HG03159 (cell line): ENCODE measurements around the gene PLEKHF1.

Experiments
- ATAC-seq: cut with Tn5 transposase; IDR thresholded peaks from one replicate; pipeline ENCODE4 v1.9.1; 2021; ENCODE audit warnings: mild to moderate bottlenecking, moderate library complexity; ENCODE audit not compliant: unreplicated experiment

PLEKHF1 gene

DNA sequence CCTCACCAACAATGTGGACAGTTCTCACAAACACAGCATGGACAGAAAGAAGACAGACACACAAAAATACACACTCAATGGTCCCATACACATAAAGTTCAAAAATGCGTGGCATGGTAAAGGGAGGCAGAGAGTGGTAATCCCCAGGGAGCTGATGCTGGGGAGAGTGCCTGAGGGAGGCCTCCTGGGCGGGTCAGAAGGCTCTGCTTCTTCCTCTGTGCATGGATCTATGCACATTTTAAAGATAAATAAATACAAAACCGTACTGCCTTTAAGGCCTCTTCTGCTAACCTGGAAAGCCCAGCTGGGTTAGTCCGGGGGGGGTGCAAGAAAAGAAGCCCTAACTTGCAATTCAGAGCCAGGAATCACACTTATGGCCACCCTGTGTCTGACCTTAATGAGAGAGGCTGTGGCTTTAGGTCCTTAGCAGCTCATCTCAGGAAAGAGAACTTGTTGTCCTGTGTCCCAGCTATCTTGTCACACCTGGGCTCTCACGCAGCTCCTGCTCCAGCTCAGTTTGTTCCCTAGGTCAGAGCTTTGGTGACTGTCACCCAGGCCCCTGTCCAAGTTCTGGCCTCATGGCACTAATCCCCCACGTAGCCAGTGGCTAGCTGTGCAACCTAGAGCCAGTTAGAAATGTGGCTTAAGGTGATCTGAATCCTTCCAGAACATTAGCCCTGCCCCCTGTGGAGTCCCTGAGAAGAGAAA, 30.7 kb upstream of the PLEKHF1 start:
- no peak for ATAC-seq

DNA sequence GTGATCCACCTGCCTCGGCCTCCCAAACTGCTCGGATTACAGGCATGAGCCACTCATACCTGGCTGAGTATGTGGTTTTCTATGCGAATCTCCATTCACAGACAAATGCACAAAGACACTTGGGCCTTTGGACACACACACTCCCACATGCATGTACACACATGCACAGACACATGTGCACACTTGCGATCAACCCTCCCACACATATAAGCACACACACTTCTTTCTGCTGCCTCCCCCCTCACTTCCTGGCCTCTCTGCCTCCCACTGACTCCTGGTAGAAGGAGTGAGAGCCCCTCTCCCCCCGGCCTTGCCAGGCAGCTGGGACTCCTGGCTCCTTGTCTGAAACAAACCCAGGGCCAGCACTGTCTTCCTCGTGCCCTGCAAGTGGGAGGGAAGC, 29.3 kb upstream of the PLEKHF1 start:
- no peak for ATAC-seq

GRCh38 chr19:29636553-29637360, 28.5 kb upstream of the PLEKHF1 start:
- no peak for ATAC-seq

DNA sequence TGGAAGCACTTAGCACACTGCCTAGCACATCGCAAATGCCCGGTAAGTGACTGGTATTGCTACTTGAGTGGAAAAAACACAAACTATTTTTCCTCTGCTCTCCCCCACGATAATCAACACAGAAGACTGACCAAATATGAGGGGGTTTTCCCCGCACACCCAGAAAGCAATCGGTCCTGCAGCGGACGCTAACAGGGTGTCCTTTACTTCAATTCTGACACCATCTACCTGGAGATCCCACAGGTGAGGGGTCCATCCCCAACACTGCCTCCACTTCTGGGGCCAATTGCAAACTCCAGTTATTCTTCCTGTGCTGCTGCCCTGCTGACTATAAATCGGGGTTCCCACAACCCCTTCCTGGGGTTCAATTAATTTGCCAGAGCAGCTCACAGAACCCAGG, 26.2 kb upstream of the PLEKHF1 start:
- no peak for ATAC-seq

GRCh38 chr19:29640231-29640630, 25.0 kb upstream of the PLEKHF1 start:
- ATAC-seq = no peak

- ATAC-seq = no peak
Observed at GRCh38 chr19:29641597-29641996, 23.7 kb upstream of the PLEKHF1 start.

DNA sequence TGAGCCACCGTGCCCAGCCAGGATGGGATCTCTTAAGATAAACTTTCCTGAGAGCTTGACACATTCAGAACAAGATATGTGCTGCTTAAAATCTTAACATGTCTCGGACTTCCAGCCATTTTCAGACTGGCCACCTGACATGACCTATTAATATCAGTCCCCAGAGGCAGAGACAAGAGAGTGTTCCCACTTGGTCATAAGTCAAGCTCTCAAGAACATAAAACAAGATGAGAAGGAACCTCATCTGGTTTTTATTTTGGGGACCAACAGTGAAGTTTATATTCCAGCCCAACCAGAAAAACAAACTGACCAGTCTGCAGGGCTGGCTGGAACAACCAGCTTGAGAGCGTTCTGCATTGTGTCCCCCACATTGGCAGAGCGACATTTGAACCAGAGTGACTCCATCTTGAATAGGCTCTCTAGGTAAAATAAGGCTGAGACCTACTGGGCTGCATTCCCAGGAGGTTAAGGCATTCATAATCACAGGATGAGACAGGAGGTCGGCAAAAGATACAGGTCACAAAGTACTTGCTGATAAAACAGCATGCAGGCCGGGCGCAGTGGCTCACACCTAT, 21.8 kb upstream of the PLEKHF1 start:
- ATAC-seq = no peak

DNA sequence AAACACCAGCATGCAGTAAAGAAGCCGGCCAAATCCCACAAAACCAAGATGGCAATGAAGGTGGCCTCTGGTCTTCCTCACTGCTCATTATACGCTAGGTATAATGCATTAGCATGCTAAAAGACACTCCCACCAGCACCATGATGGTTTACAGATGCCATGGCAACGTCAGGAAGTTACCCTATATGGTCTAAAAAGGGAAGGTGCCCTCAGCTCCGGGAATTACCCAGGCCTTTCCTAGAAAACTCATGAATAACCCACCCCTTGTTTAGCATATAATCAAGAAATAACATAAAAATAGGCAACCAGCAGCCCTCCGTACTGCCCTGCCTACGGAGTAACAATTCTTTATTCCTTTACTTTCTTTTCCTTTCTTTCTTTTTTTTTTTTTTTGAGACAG, 21.1 kb upstream of the PLEKHF1 start:
- no peak for ATAC-seq

DNA sequence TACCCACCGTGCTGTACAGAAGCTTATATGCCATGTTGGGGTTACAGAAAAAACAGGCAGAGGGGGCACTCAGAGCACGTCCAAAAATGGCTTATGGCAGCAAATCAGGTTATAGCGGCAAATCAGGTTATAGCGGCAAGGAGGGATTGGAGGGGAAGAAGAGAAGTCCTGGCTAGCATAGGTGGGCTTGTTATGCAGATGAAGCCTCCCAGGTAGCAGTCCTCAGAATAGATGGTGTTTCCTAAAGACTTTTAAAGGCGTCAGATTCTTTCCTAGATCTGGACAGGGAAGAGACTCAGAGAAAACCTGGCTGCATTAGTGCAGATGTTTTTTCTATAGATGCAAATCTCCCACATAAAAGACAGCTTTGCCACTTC, 19.8 kb upstream of the PLEKHF1 start:
- no peak for ATAC-seq

DNA sequence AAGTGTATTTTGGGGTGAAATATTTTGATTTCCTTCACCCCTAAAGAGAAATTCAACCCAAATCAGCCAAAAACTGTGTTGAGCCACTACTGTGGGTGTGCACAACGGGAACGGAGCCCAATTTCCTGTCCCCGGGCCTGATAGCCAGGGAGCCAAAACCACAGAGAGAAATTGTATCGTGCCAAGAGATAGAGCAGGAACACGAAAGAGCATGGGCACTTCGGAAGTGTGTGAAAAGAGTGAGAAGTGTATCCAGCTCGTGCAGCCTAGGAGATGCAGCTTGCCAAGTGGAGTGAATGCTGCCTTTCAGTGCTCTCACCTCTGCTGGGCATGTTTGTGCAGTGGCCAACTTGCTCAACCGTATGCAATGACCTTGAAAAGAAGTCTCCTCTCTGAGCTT, 19.4 kb upstream of the PLEKHF1 start:
- ATAC-seq = no peak

GRCh38 chr19:29650772-29651387, 14.4 kb upstream of the PLEKHF1 start:
- ATAC-seq = no peak

DNA sequence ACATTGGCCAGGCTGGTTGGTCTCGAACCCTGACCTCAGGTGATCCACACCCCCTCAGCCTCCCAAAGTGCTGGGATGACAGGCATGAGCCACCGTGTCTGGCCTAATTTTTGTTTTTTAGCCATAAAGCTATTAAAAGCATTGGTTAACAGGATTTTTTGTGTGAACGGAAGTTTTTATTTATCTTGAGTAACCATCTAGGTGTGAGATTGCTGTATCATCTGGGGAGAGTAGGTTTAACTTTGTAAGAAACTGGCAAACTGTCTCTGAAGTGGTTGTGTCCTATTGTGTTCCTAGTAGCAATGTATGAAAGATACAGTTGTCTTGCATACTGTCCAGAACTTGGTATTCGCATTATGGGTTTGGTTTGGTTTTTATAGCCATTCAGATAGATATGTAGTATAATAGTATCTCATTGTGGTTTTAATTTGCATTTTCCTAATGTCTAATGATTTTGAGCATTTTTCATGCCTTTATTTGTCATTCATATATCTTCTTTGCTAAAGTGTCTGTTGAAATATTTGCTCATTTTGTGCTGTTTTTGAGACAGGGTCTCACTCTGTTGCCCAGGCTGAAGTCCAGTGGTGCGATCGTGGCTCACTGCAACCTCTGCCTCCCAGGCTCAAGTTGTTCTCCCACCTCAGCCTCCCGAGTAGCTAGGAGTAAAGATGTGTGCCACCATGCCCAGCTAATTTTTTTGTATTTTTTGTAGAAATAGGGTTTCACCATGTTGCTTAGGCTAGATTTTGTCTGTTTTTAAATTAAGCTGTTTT, 13.5 kb upstream of the PLEKHF1 start:
- no peak for ATAC-seq

DNA sequence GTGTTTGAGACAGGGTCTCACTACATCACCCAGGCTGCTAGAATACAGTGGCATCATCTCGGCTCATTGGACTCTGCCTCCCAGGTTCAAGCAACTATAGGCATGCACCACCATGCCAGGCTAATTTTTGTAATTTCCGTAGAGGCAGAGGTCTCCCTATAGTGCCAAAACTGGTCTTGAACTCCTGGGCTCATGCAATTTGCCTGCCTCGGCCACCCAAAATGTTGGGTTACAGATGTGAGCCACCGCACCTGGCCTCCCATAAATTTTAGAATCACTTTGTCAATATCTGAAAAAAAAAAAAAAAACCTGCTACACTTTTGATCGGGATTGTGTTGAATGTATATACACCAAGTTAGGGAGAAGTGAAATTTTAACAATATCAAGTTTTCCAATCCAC, 11.9 kb upstream of the PLEKHF1 start:
- no peak for ATAC-seq

- ATAC-seq = no peak
Observed at GRCh38 chr19:29655648-29656335, 9.5 kb upstream of the PLEKHF1 start.

- no peak for ATAC-seq
Observed at GRCh38 chr19:29658221-29658991, 6.9 kb upstream of the PLEKHF1 start.

DNA sequence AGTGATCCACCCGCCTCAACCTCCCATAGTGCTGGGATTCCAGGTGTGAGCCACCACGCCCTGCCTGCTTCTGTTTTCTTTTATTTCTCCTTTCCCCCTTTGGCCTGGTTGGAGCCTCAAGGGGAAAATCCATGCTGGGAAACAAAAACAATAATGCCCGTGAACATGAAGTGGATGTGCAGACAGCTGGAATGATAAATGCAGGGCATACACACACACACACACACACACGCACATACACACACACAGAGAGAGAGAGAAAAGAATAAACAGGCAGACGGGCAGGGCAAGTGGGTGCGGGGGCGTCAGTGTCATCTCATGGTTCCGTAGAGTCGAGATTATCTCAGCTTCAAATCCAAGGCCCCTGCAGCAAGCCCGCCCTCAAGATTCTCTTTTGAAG, 4.4 kb upstream of the PLEKHF1 start:
- ATAC-seq = no peak

DNA sequence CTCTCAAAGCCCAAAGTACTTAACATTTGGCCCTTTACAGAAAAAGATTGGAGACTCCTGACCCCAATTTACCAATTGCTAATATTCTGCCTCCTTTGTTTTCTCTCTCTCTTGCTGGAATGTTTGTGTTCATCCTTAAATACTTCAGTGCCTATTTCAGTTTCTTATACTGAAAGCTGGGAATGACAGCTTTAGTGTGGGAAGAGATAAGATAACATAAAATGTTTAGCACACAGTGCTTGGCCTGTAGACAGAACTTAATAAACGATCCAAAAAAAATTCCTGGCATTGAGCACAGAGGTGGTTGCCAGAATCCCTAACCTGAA, 3.0 kb upstream of the PLEKHF1 start:
- no peak for ATAC-seq

GRCh38 chr19:29662604-29663404, 2.5 kb upstream of the PLEKHF1 start:
- ATAC-seq = no peak
